ENCODE data around the gene B4GALNT4.
"Not testable (repeated sequence)": the region's sequence is repeated elsewhere in the genome, so short reads cannot be mapped to it uniquely, and the experiment has no call there.

B4GALNT4 gene

DNA sequence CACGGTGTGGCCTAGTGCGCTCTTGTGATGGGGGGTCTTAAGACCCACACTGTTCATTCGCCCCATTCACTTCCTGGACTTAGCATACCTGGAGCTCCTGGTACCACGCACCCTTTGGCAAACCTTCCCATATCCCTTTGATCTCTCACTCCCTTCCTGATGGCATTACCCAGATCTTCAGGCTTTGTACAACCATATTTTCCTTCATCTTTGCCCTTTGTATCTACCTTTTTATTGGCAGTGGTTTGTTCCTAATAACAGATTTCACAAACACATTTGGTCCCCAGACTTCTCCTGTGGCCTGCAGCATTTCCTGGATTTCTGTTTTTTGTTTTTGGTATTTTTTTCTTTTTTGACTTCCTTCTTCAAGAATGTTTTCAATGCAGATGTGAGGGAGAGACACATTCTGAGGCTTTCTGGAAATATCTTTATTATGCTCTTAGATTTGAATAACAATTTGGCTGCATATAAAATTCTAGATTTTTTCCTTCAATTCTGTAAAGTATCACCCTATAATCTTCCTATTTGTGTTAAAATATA lies 32.6 kb upstream of the B4GALNT4 start:
- DNase-seq = no peak

GRCh38 chr11:337711-338110 lies 31.6 kb upstream of the B4GALNT4 start:
- no peak for DNase-seq

DNA sequence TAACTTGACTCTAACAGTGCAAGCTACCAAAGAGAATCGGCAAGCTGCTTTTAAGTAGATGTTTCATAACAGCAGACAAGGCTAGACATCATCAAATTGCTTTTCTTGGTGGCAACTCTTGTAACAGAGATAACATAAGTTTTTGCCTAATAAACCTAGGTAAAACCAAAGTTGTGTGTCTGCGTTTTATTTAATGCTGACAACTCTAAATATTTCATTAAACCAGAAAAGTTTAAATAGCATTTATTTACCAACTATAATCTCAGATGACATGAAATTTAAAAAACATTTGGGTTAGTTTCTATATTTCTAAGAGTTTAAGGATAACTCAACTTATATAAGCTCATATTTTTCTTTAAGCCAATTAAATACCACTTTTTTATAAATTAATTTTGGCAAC lies 29.3 kb upstream of the B4GALNT4 start:
- DNase-seq = no peak

- DNase-seq = no peak
Observed at GRCh38 chr11:340539-341512, 28.5 kb upstream of the B4GALNT4 start.

DNA sequence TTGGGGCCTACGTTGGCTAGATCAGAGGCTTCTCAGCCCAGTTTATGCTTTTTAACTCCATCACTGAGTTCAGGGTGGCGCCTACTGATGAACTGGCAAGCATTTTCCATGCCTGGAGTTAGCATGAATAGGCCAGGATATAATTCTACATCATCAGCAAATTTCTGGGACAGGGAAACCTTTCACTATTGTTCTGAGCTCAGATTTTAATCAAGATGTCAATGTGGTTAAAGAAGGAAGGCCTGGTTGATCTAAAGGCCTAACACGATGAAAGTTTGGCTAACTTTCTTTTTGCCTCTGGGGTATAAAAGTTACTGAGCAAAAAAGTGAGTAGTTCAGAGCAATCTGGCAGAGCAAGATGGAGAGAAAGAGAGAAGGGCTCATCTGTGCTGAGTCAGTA lies 27.0 kb upstream of the B4GALNT4 start:
- no peak for DNase-seq

GRCh38 chr11:344836-345578 lies 24.3 kb upstream of the B4GALNT4 start:
- DNase-seq = no peak

DNA sequence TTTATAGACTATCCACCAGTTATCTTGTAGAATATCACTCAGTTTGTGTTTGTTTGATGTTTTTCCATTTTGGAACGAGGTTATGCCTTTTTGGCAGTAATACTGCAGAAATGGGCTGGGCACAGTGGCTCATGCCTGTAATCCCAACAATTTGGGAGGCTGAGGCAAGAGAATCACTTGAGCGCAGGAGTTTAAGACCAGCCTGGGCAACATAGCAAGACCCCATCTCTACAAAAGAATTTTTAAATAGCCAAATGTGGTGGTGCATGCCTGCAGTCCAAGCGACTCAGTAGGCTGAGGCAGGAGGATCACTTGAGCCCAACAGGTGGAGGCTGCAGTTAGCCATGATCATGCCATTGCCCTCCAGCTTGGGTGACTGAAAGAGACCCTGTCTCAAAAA lies 22.8 kb upstream of the B4GALNT4 start:
- no peak for DNase-seq

- DNase-seq = not testable (repeated sequence)
Observed at GRCh38 chr11:349270-349954, 19.9 kb upstream of the B4GALNT4 start.

GRCh38 chr11:350033-350722 lies 19.1 kb upstream of the B4GALNT4 start:
- DNase-seq = not testable (repeated sequence)

DNA sequence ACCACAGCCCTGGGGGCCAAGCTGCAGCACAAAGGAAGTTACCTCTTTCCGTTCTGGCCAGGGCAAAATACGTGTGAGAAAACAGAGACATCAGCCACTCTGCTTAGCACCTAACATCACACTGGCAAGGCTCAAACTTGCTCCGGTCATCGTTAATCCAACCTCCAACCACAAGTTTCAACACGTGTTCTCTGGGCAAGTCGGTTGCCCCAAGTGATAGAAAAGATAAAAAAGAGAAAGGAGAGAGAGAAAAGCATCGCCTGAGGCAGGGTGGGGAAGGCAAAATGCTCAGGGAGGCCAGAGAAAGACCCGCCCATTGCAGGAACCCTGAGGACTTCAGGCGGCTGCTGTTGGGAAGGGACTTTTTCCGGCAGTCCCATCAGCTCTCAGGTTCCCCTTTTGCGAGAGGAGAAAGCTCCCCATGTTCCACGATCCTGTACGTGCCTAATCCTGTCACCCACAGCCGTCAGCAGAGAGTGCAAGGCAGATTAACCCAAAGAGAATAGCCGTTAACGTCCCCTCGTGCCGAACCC lies 18.5 kb upstream of the B4GALNT4 start:
- DNase-seq = no peak

- no peak for DNase-seq
Observed at GRCh38 chr11:351411-351810, 17.9 kb upstream of the B4GALNT4 start.

GRCh38 chr11:352456-353031 lies 16.8 kb upstream of the B4GALNT4 start:
- DNase-seq = no peak

DNA sequence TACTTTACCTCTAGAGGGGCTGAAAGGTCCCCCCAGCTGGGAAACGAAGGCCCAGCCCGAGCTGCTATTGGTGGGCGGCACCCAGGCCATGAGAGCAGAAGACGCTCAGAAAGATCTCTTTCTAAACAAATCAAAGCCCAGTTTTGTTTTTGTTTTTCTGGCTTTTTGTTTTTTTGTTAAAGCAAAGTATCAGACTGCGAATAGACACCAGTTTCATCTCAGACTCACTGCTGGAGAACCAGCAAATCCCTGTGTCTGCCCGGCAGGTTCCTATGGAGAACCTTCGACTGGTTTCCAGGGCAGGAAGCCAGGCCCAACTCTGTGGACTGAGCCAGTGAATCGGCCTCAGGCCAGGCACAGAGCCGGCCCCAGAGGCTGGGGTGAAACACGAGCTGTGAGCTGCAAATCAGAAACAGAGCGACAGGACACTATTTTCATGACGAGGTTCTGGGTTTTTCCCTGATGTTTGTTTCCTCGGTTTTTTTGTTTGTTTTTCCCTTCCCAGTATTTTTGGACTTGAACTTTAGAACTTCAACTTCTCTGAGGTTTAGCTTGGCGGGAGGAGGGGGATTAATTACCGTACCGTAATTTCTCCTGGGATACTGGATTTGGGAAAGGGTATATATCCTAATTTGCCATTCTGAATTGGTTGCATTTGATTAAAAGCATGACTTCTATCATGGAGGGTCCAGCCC lies 16.0 kb upstream of the B4GALNT4 start:
- DNase-seq = peak; percentile 74

- peak; percentile 75 for DNase-seq
Observed at GRCh38 chr11:355581-356458, 13.5 kb upstream of the B4GALNT4 start.

- no peak for DNase-seq
Observed at GRCh38 chr11:356610-357009, 12.7 kb upstream of the B4GALNT4 start.

DNA sequence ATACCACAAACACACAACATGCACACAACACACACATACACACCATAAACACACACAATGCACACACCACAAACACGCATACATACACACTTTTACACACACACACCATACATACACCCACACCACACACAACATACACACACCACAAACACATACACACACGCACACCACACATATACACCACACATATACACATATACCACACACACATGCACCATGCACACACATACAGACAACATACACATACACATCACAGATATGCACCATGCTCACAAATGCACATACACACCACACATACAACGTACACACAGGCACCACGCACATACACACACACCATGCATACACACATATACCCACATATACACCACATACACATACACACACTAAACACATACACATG lies 11.7 kb upstream of the B4GALNT4 start:
- DNase-seq = no peak

DNA sequence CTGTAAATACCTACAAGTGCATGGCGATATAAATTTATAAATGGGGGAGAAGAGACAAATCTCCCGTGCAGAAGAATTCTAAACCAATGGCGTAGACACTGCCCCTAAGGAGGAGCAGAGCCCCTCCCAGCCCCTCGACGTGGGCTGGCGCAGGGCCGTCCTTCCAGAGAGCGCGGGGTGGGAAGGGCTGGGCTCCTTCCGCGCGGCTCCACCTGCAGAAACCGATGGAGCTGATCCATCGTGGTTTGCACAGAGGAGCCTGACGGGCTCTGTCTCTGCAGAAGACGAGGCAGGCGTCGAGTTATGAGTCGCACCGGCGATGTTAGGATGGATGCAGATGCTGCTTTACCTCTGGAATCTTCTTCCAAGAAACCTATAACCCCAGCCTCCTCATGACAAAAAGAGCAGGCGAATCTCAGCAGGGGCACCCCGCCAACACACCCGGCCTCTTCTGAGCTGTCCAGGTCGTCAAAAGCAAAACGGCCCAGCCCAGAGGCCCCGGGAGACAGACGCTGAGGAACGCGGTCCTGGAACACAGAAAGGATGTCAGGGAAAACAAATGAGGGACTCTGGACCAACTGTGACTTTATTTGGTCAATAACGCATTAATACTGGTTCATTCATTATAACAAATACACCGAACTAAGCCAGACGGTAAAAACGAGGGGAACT lies 11.0 kb upstream of the B4GALNT4 start:
- DNase-seq = no peak

DNA sequence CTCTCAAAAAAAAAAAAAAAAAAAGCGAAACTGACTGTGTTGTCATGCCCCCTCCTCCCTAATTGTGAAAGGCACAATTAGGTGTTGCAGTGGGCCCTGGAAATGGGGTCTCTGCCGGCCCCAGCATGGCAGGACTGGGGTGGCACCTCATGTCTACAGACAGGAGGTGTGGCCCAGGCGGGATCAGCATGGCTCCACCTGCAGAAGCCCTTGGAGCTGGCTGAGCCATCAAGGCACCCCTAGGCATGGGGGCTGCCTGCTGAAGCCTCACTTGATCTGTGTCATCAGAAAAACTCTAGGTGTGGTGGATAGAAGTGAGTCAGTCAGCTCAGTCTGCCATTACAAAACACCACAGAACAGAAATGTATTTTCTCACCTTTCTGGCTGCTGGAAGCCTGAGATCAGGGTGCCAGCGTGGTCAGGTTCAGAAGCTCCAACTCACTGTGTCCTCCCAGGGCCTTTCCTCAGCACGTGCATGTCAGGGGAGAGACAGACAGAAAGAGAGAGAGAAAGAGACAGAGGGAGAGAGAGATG lies 10.1 kb upstream of the B4GALNT4 start:
- DNase-seq = no peak
